Natural killer cell (primary cell): ENCODE measurements around the gene AGPAT3. TPM values are rescaled to one million over a fixed set of nuclear protein-coding genes. Genes with fewer than 3 reads are reported as not detected.

ENCODE experiments used
- ATAC-seq, 3 donors: fragments of 150-1000 bp in 2 of 3; fragments of 200-7000 bp in 1 of 3; cut with Tn5 transposase; 1 replicate in 1 of 3; 2 replicates in 2 of 3; pipeline ENCODE4 v1.10.0; 2021; ENCODE audit warnings: mild to moderate bottlenecking in 2 of 3, moderate library complexity in 2 of 3
- DNase-seq, 2 donors: peaks; one replicate each; pipeline versions ENCODE4 v3.0.0 to v3.0.0-alpha.2; 2013 to 2021; ENCODE audit warnings: mixed read lengths in 1 of 2
- H3K27ac ChIP-seq: one replicate; pipeline ENCODE4 v1.5.1; 2013; ENCODE audit warnings: mild to moderate bottlenecking, low read length
- H3K27me3 ChIP-seq: one replicate; pipeline ENCODE4 v1.6.1; 2013; ENCODE audit warnings: low read length; ENCODE audit not compliant: control insufficient read depth, insufficient read depth
- H3K36me3 ChIP-seq: one replicate; pipeline ENCODE4 v1.6.1; 2013; ENCODE audit warnings: low read length; ENCODE audit not compliant: control insufficient read depth, insufficient read depth
- H3K4me1 ChIP-seq: one replicate; pipeline ENCODE4 v1.6.1; 2013; ENCODE audit warnings: low read length; ENCODE audit not compliant: control insufficient read depth, insufficient read depth
- H3K4me3 ChIP-seq: one replicate; pipeline ENCODE4 v1.5.1; 2013; ENCODE audit warnings: low read length
- H3K9me3 ChIP-seq: one replicate; pipeline ENCODE4 v1.6.1; 2013; ENCODE audit warnings: low read length; ENCODE audit not compliant: control insufficient read depth, insufficient read depth
- H3K27ac Mint-ChIP-seq, 2 donors: one replicate each; pipeline ENCODE4 v1.8.0; 2022; ENCODE audit warnings: mild to moderate bottlenecking in 2 of 2, mixed read lengths in 2 of 2, moderate library complexity in 1 of 2
- H3K27me3 Mint-ChIP-seq, 2 donors: one replicate each; pipeline ENCODE4 v1.8.0; 2022; ENCODE audit warnings: low read depth in 2 of 2, mixed read lengths in 2 of 2
- H3K36me3 Mint-ChIP-seq: one replicate; pipeline ENCODE4 v1.8.0; 2022; ENCODE audit warnings: mixed read lengths
- H3K4me1 Mint-ChIP-seq, 2 donors: one replicate each; pipeline ENCODE4 v1.8.0; 2022; ENCODE audit warnings: mixed read lengths in 2 of 2
- H3K4me3 Mint-ChIP-seq: one replicate; pipeline ENCODE4 v1.8.0; 2022; ENCODE audit warnings: mild to moderate bottlenecking, moderate library complexity, mixed read lengths
- H3K9me3 Mint-ChIP-seq, 2 donors: one replicate each; pipeline ENCODE4 v1.8.0; 2022; ENCODE audit warnings: mixed read lengths in 2 of 2
- CTCF ChIP-seq: fragments of 200-600 bp; IDR thresholded peaks from one replicate; pipeline ENCODE4 v1.8.0; 2022; ENCODE audit warnings: antibody characterized with exemption
- WGBS: methylation state at CpG from one replicate; pipeline ENCODE4 v1.1.7; 2013; ENCODE audit warnings: missing lambda C conversion rate; ENCODE audit not compliant: insufficient coverage; 5-methylcytosine and 5-hydroxymethylcytosine counted together
- intact Hi-C: fragments of 100-400 bp; cut with micrococcal nuclease; formaldehyde crosslinking; loops from one replicate; pipeline ENCODE4 v1.14.2; 2022
- total RNA-seq, 4 donors: library from RNA; stranded (reverse); fragments of 120-200 nt in 1 of 4; gene quantifications; one replicate each; pipeline versions ENCODE4 v1.2.3 to v1.2.4, GENCODE V29; 2013 to 2022

Gene AGPAT3
- total RNA-seq, 3 donors from 2014 or later (not counting 1 experiment from before 2014, with no cell fraction given) = 39.5 to 45.7 (median 42.3) TPM

GRCh38 chr21:43916691-43917514, 51.9 kb downstream of the AGPAT3 start:
- intact Hi-C loops = loop anchor here (2.0 to 5.0 kb wide), 4 partner anchors 20 to 50 kb away; partner anchors contain the start of gene AGPAT3
- Mint-ChIP-seq H3K27ac (peak overlapping the region; percentile 75 to 76), H3K9me3 (peaks cover 2 to 3% of the 10 kb centered on the region in 2 donors), H3K27me3 (peaks cover 22 to 23% of the 10 kb centered on the region in 2 donors), H3K4me1 (peaks cover 35 to 62% of the 10 kb centered on the region in 2 donors), H3K36me3 (no peaks in the 10 kb centered on the region), H3K4me3 (peak overlapping the region; percentile 89)
- Histone ChIP-seq H3K4me3 (peak overlapping the region; percentile 54), H3K9me3 (peaks cover 13% of the 10 kb centered on the region), H3K27ac (peak overlapping the region; percentile 64), H3K36me3 (no peaks in the 10 kb centered on the region), H3K4me1 (peaks cover 21% of the 10 kb centered on the region), H3K27me3 (no peaks in the 10 kb centered on the region)
- peak; percentile 49 to 87 for DNase-seq
- no peak for TF ChIP-seq CTCF
- 2% methylated on average over 35 of the region's 35 CpGs for WGBS
- ATAC-seq = peak; percentile 84 to 89 (median 88)

GRCh38 chr21:43917515-43918384, 52.7 kb downstream of the AGPAT3 start:
- Mint-ChIP-seq H3K4me3 (peak overlapping the region; percentile 89), H3K27me3 (peaks cover 23 to 25% of the 10 kb centered on the region in 2 donors), H3K36me3 (no peaks in the 10 kb centered on the region), H3K27ac (peak overlapping the region; percentile 75 to 76), H3K9me3 (no peaks in the 10 kb centered on the region), H3K4me1 (peaks cover 37 to 59% of the 10 kb centered on the region in 2 donors)
- intact Hi-C loops = loop anchor here (2.0 to 5.0 kb wide), 4 partner anchors 21 to 50 kb away; partner anchors contain the start of gene AGPAT3
- no peak for TF ChIP-seq CTCF
- DNase-seq (peak; percentile 41 to 55), ATAC-seq (peak in 1 of 3 donors; percentile 7)
- no peak overlapping the region for H3K27ac ChIP-seq
- H3K4me3 ChIP-seq = peak overlapping the region; percentile 54
- H3K27me3 ChIP-seq = no peaks in the 10 kb centered on the region
- WGBS = 29% methylated on average over 12 of the region's 12 CpGs
- no peaks in the 10 kb centered on the region for H3K36me3 ChIP-seq
- peaks cover 21% of the 10 kb centered on the region for H3K4me1 ChIP-seq
- peaks cover 5% of the 10 kb centered on the region for H3K9me3 ChIP-seq

- peak overlapping the region; percentile 89 for H3K4me3 Mint-ChIP-seq
These were observed 53.4 kb downstream of the AGPAT3 start for GRCh38 chr21:43918385-43918947.

More at GRCh38 chr21:43918385-43918947, 53.4 kb downstream of the AGPAT3 start:
- no peak for DNase-seq
- Mint-ChIP-seq H3K27ac (peak overlapping the region; percentile 75 to 76), H3K4me1 (peaks cover 37 to 59% of the 10 kb centered on the region in 2 donors), H3K36me3 (no peaks in the 10 kb centered on the region), H3K9me3 (no peaks in the 10 kb centered on the region), H3K27me3 (peaks cover 23 to 25% of the 10 kb centered on the region in 2 donors)
- Histone ChIP-seq H3K9me3 (peaks cover under 1% of the 10 kb centered on the region), H3K4me1 (peaks cover 21% of the 10 kb centered on the region), H3K4me3 (no peak overlapping the region), H3K36me3 (no peaks in the 10 kb centered on the region), H3K27me3 (no peaks in the 10 kb centered on the region), H3K27ac (no peak overlapping the region)
- no peak for TF ChIP-seq CTCF
- intact Hi-C loops = loop anchor here (5.0 kb wide), 2 partner anchors 36 to 51 kb away; partner anchors contain the start of gene AGPAT3
- no peak for ATAC-seq
- 87% methylated on average over 9 of the region's 9 CpGs for WGBS
